Measurements from ENCODE around the gene PIM3.
"Not testable (repeated sequence)": the region's sequence is repeated elsewhere in the genome, so short reads cannot be mapped to it uniquely, and the experiment has no call there.

The PIM3 gene

GRCh38 chr22:49968313-49968830 is 7.8 kb downstream of the PIM3 start:
- no peak for DNase-seq (ENCODE audit: low spot score)

- DNase-seq (ENCODE audit: low spot score), result no peak
Observed at GRCh38 chr22:49968831-49969661, 8.5 kb downstream of the PIM3 start.

- no peak for DNase-seq (ENCODE audit: low spot score)
Observed at GRCh38 chr22:49969751-49970527, 9.4 kb downstream of the PIM3 start.

- DNase-seq (ENCODE audit: low spot score), result peak; percentile 81
Observed at GRCh38 chr22:49970528-49971231, 10.1 kb downstream of the PIM3 start.

GRCh38 chr22:49971232-49972162 is 10.9 kb downstream of the PIM3 start:
- DNase-seq (ENCODE audit: low spot score), result no peak

- DNase-seq (ENCODE audit: low spot score), result no peak
Observed at GRCh38 chr22:49972163-49973017, 11.8 kb downstream of the PIM3 start.

- DNase-seq (ENCODE audit: low spot score), result no peak
Observed at GRCh38 chr22:49973018-49973961, 12.7 kb downstream of the PIM3 start.

GRCh38 chr22:49975543-49976389 is 15.2 kb downstream of the PIM3 start:
- DNase-seq (ENCODE audit: low spot score), result no peak

GRCh38 chr22:49976439-49977175 is 16.0 kb downstream of the PIM3 start:
- DNase-seq (ENCODE audit: low spot score), result peak; percentile 78

- no peak for DNase-seq (ENCODE audit: low spot score)
Observed at GRCh38 chr22:49977578-49977977, 17.0 kb downstream of the PIM3 start.

- no peak for DNase-seq (ENCODE audit: low spot score)
Observed at GRCh38 chr22:49979587-49980264, 19.2 kb downstream of the PIM3 start.

- DNase-seq (ENCODE audit: low spot score), result not testable (repeated sequence)
Observed at GRCh38 chr22:49981799-49982198, 21.2 kb downstream of the PIM3 start.

- peak; percentile 62 for DNase-seq (ENCODE audit: low spot score)
Observed at GRCh38 chr22:49983148-49984042, 22.8 kb downstream of the PIM3 start.

- DNase-seq (ENCODE audit: low spot score), result no peak
Observed at GRCh38 chr22:49986325-49986724, 25.8 kb downstream of the PIM3 start.

GRCh38 chr22:49989826-49990225 is 29.3 kb downstream of the PIM3 start:
- DNase-seq (ENCODE audit: low spot score), result not testable (repeated sequence)

GRCh38 chr22:49991167-49991566 is 30.6 kb downstream of the PIM3 start:
- DNase-seq (ENCODE audit: low spot score), result no peak
